ENCODE data around the gene NOTCH2. TPM values are rescaled to one million over a fixed set of nuclear protein-coding genes. Genes with fewer than 3 reads are reported as not detected.
"Not testable (repeated sequence)": the region's sequence is repeated elsewhere in the genome, so short reads cannot be mapped to it uniquely, and the experiment has no call there.

NOTCH2 gene
- total RNA-seq, 2 donors from 2014 or later, result 50.7 to 66.6 TPM

DNA sequence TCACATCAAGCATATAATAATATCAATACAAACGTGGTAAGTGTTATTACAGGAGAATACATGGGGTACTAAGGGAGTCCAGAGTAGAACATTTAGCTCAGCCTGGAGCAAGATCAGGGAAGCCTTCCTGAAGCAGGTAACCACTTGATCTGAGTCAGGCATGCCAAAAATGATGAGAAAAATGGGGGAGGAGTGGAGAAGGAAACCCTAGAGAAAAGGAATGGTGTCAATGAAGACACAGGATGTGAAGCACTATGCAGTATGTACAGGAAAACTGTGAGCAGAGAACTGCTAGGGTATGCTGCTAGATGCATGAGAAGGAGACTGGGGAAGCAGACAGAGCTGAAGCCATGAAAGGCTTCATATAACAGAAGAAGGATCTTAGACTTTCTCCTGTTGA lies 84.7 kb downstream of the NOTCH2 start:
- intact Hi-C loops (cut with DNase I, micrococcal nuclease), result no loop called here
- DNase-seq (no peak), ATAC-seq (no peak)

GRCh38 chr1:119981986-119982815 lies 87.3 kb downstream of the NOTCH2 start:
- ATAC-seq (no peak), DNase-seq (no peak)
- intact Hi-C loops (cut with DNase I, micrococcal nuclease), result no loop called here

- DNase-seq, result no peak
- intact Hi-C loops (cut with DNase I, micrococcal nuclease), result no loop called here
- ATAC-seq, result no peak
Measured at GRCh38 chr1:119981496-119981895, 88.0 kb downstream of the NOTCH2 start.

DNA sequence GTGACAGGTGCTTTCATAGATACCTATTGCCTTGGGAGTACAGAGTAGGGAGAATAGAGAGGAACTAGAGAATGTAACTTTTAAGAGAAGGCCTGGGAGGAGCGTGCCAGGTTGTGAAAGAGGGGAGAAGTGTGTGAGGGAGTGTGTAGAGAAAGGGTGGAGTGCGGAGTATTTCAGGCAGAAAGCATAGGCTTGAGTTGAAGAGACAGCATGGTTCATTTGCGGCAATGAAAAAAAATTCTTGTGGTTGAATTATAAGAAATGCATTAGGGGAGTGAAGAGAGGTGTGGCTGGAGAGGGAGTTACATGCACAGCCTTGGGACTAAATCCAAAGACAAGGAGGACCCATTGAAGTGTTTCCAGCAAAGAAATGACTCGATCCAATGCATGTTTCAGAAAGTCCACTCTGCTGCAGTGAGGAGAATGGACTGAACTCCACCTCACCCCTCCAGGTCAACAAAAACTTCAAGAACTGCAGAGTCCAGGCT lies 91.4 kb downstream of the NOTCH2 start:
- DNase-seq (no peak), ATAC-seq (no peak)

GRCh38 chr1:119977113-119977736 lies 92.2 kb downstream of the NOTCH2 start:
- intact Hi-C loops (cut with DNase I, micrococcal nuclease); DNase-seq; ATAC-seq: not testable (repeated sequence)

More for the DNA sequence above, 91.4 kb downstream of the NOTCH2 start:
- intact Hi-C loops (cut with DNase I, micrococcal nuclease), result no loop called here

- peak; percentile 78 for ATAC-seq
- DNase-seq; intact Hi-C loops (cut with DNase I, micrococcal nuclease): not testable (repeated sequence)
Measured at GRCh38 chr1:119975582-119976254, 93.7 kb downstream of the NOTCH2 start.

DNA sequence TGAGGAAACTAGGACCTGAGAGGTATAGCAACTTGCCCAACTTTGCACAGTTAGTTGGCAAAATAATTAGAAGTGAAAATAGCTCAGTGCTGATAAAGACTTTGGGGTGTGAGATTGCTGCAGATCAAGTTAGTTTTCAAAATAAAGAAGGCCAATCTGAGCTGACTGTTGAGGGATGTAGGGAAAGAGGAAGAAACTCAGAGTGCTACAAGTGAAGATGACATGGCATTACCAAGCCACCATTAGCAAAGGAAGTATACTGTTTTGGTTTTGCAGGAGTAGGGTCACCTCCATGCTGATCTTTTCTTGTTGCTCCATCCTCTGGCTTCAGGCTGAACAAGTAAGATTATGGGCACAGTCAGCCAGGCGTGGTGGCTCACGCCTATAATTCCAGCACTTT lies 94.5 kb downstream of the NOTCH2 start:
- ATAC-seq, result no peak
- intact Hi-C loops (cut with DNase I, micrococcal nuclease), result no loop called here
- DNase-seq, result no peak

GRCh38 chr1:119974013-119974412 lies 95.4 kb downstream of the NOTCH2 start:
- intact Hi-C loops (cut with DNase I, micrococcal nuclease), result no loop called here
- no peak for ATAC-seq
- DNase-seq, result no peak

DNA sequence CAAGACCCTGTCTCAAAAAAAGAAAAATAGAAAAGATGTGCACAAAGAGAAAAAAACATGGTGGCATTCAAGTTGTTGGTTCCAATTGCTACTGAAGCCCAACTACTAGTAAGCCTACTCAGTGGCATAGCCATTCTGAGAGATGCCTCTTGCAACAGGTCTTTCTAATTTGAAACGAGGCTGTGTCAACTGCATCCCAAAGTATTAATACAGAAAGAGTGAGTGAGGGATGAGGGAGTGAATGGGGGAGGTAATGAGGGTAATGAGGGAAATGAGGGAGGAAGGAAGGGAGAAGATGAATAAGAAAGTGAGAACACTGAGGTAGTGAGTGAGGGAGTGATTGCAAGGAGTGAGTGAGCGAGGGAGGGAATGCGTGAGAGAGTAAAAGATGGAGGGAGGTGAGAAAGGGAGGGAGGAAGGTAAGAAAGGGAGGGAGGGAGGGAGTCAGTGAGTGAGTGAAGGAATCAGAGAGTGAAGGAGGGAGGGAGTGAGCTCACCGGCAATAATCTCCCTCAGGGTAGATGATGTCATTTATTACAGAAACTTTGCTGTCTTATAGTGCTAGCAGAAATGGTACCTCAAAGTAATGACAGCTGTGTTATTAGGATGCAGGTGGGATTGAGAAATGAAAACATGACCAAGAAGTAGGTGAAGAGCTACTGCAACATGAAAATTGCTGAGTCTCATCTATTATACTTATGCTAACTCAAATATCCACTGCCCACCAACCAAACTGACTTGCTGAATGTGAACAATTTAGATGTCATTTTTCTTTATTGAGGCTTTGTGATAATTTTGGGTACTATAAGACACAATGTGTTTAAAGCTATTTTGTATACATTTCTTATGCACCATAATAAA lies 97.5 kb downstream of the NOTCH2 start:
- ATAC-seq, result no peak
- intact Hi-C loops (cut with DNase I, micrococcal nuclease), result no loop called here
- DNase-seq, result no peak

DNA sequence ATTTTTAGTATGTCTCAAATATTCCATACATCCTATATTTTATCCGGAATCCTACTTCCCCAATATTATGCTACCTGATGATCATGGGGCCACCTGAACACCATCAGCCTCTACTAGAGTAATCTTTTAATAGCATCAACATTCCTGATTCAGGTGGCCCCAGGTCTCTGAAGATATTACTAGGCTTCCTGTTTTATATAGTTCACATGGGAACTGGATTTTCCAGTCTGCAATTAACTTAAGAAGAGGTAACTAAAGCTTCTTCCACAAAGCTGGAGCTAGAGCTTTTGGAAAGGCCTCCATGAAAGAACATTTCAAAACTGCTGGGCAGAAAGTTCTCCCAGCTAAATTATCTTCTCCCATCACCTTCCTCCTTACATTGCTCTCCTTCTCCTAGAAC lies 100.9 kb downstream of the NOTCH2 start:
- no peak for DNase-seq
- intact Hi-C loops (cut with DNase I, micrococcal nuclease), result no loop called here
- ATAC-seq, result peak; percentile 26

DNA sequence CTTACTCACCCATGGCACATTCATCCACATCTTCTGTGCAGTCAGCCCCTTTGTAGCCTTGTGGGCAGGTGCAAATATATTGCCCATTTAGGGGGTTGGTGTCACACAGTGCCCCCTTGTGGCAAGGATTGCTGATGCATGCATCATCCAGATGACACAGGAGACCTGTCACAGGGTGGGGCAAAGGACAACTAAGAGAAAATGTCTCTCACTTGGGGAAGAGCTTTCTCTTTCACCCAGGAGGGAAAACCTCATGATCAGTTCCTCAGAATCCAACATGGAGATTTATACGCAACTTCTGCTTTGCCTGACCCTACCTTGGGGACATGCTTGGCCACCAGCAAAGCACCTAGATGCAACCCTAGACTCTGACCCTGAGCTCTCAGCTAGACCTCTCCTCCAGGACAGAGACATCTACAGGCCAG lies 101.4 kb downstream of the NOTCH2 start:
- intact Hi-C loops (cut with DNase I, micrococcal nuclease), result no loop called here
- peak; percentile 65 to 86 for DNase-seq
- ATAC-seq, result peak; percentile 96

GRCh38 chr1:119966681-119967080 lies 102.8 kb downstream of the NOTCH2 start:
- intact Hi-C loops (cut with DNase I, micrococcal nuclease), result no loop called here
- DNase-seq, result no peak
- ATAC-seq, result no peak

DNA sequence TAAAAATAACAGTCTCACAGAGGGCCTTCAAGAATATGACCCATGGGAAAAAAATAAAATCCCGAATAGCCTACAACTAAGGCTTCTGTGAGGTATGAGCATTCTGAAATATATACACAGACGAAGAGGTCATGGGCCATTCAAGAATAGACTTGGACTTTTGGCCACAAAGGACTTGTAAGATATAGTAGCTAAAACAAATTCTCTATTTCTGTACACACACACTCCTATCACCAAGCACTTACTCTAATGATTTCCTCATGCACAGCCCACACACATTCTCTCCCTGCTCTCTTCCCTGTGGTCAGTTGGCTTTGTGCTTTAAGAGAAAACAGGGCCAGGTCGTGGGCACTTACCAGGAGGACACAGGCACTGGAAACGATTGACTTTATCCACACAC lies 103.4 kb downstream of the NOTCH2 start:
- ATAC-seq (no peak), DNase-seq (no peak)
- intact Hi-C loops (cut with DNase I, micrococcal nuclease), result no loop called here

- no peak for DNase-seq
- ATAC-seq, result no peak
- intact Hi-C loops (cut with DNase I, micrococcal nuclease), result no loop called here
Measured at GRCh38 chr1:119964673-119965363, 104.6 kb downstream of the NOTCH2 start.

DNA sequence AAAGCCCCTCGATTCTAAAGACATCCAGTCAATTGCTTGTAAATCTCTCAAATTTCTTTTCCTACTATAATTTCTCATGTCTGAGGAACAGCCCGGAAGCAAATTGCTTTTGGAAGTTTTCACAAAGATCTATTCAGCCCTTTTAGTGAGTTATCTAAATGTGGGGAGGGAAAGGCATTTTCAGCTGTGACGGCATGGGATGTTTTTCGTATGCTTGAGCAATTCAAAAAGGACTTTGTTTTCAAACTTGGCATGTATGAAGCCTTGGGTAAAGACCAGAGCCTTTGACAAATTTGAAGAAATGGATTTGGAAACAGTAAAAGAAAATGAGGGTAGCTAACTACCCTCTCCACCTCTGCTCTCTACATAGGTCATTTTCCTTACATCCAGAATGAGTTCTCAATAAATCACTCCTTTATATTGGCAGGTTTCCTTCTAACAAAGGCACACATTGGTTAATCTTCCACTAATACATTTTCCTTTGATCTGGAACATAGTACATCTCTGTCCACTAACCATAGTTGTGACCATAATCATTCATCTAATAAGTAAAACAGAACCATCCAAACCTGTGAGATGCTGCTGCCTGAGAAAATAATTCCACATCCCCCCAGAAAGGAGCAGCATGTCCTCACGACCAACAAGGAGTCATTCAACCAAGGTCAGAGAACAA lies 107.0 kb downstream of the NOTCH2 start:
- intact Hi-C loops (cut with DNase I, micrococcal nuclease), result no loop called here
- DNase-seq, result no peak
- no peak for ATAC-seq

GRCh38 chr1:119960501-119960900 lies 109.0 kb downstream of the NOTCH2 start:
- ATAC-seq (no peak), DNase-seq (no peak)
- intact Hi-C loops (cut with DNase I, micrococcal nuclease), result no loop called here

GRCh38 chr1:119959268-119960220 lies 109.9 kb downstream of the NOTCH2 start:
- intact Hi-C loops (cut with DNase I, micrococcal nuclease), result no loop called here
- ATAC-seq (no peak), DNase-seq (no peak)
